Breast epithelium (tissue), 4 donors: ENCODE measurements around the gene SDCBP2. TPM values are rescaled to one million over a fixed set of nuclear protein-coding genes. Genes with fewer than 3 reads are reported as not detected.
A peak's percentile ranks its signal among the peaks of the same experiment; 100 is the strongest.

Source experiments
- DNase-seq, 2 donors: peaks; one replicate each; pipeline ENCODE4 v3.0.0-alpha.2; 2019; ENCODE audit warnings: low spot score in 2 of 2
- H3K27ac ChIP-seq, 2 donors: fragments of 200-600 bp; sonication (generic) in 1 of 2; one replicate each; pipeline ENCODE4 v1.5.1; 2016 to 2019; ENCODE audit warnings: mild to moderate bottlenecking in 1 of 2
- H3K27me3 ChIP-seq, 2 donors: fragments of 200-600 bp; sonication (generic) in 1 of 2; one replicate each; pipeline versions ENCODE4 v1.5.1 to v1.6.0; 2017 to 2019; ENCODE audit warnings: control low read depth in 1 of 2, mild to moderate bottlenecking in 1 of 2
- H3K36me3 ChIP-seq: fragments of 200-600 bp; one replicate; pipeline ENCODE4 v1.5.1; 2019
- H3K4me1 ChIP-seq, 2 donors: fragments of 200-600 bp; sonication (generic); one replicate each; pipeline ENCODE4 v1.5.1; 2016 to 2019; ENCODE audit warnings: control low read depth in 1 of 2
- H3K4me3 ChIP-seq, 3 donors: fragments of 200-600 bp; sonication (generic); 1 replicate in 2 of 3; 2 replicates in 1 of 3; pipeline ENCODE4 v1.5.1; 2016 to 2019; ENCODE audit warnings: mild to moderate bottlenecking in 3 of 3, moderate library complexity in 2 of 3
- H3K9me3 ChIP-seq, 2 donors: fragments of 200-600 bp; sonication (generic) in 1 of 2; one replicate each; pipeline ENCODE4 v1.5.1; 2016 to 2019; ENCODE audit warnings: control low read depth in 1 of 2
- CTCF ChIP-seq, 3 donors: fragments of 450-650 bp; IDR thresholded peaks; one replicate each; pipeline ENCODE4 v1.5.1; 2016 to 2017; ENCODE audit warnings: antibody characterized with exemption in 3 of 3, mild to moderate bottlenecking in 3 of 3, moderate library complexity in 3 of 3
- POLR2A ChIP-seq: fragments of 450-650 bp; IDR thresholded peaks from one replicate; pipeline ENCODE4 v1.6.1; 2016; ENCODE audit warnings: antibody characterized with exemption, mild to moderate bottlenecking, moderate library complexity
- POLR2AphosphoS5 ChIP-seq, 3 donors: sonication (generic); formaldehyde crosslinking; IDR thresholded peaks; one replicate each; pipeline ENCODE4 v1.6.1; 2017; ENCODE audit warnings: antibody characterized with exemption in 3 of 3
- intact Hi-C: fragments of 100-400 bp; cut with DNase I; formaldehyde crosslinking; loops from one replicate; pipeline ENCODE4 v1.15.1; 2023; ENCODE audit warnings: low total_unique reads
- total RNA-seq, 3 donors: library from RNA; depleted of rRNA; stranded (reverse); fragments of >200 nt; gene quantifications; one replicate each; pipeline ENCODE4 v1.1.0, GENCODE V29; 2016

SDCBP2 gene
- total RNA-seq, 3 donors from 2014 or later = 5.0 to 10.8 (median 9.8) TPM

- Histone ChIP-seq H3K27me3 (no peaks in the 10 kb centered on the region), H3K9me3 (no peaks in the 10 kb centered on the region), H3K4me1 (peaks cover 3 to 6% of the 10 kb centered on the region in 2 donors), H3K36me3 (no peaks in the 10 kb centered on the region), H3K4me3 (no peak overlapping the region), H3K27ac (no peak overlapping the region)
- no peak for DNase-seq
- intact Hi-C loops = loop anchor here (5.0 kb wide), 1 partner anchor 720 kb away; no protein-coding TSS in a partner anchor
- TF ChIP-seq POLR2A (no peak), CTCF (IDR thresholded peaks at IDR 0.05) (no peak), POLR2AphosphoS5 (IDR thresholded peaks at IDR 0.05) (no peak)
Observed at GRCh38 chr20:1312308-1312707, 16.6 kb downstream of the SDCBP2 start.

GRCh38 chr20:1310506-1311190, 18.3 kb downstream of the SDCBP2 start:
- intact Hi-C loops = loop anchor here (5.0 kb wide), 1 partner anchor 718 kb away; no protein-coding TSS in a partner anchor
- Histone ChIP-seq H3K4me3 (no peak overlapping the region), H3K9me3 (no peaks in the 10 kb centered on the region), H3K27me3 (no peaks in the 10 kb centered on the region), H3K36me3 (no peaks in the 10 kb centered on the region), H3K27ac (no peak overlapping the region), H3K4me1 (peaks cover 3 to 6% of the 10 kb centered on the region in 2 donors)
- no peak for TF ChIP-seq POLR2A
- no peak for TF ChIP-seq POLR2AphosphoS5 (IDR thresholded peaks at IDR 0.05)
- no peak for TF ChIP-seq CTCF (IDR thresholded peaks at IDR 0.05)
- no peak for DNase-seq

GRCh38 chr20:1310071-1310470, 18.9 kb downstream of the SDCBP2 start:
- intact Hi-C loops = loop anchor here (5.0 kb wide), 1 partner anchor 718 kb away; no protein-coding TSS in a partner anchor

GRCh38 chr20:1309439-1309847, 19.5 kb downstream of the SDCBP2 start:
- no peak for DNase-seq
- Histone ChIP-seq H3K4me1 (peaks cover 3 to 6% of the 10 kb centered on the region in 2 donors), H3K27ac (no peak overlapping the region), H3K36me3 (no peaks in the 10 kb centered on the region), H3K4me3 (no peak overlapping the region), H3K9me3 (no peaks in the 10 kb centered on the region), H3K27me3 (no peaks in the 10 kb centered on the region)
- intact Hi-C loops = loop anchor here (10.0 kb wide), 1 partner anchor 135 kb away; no protein-coding TSS in a partner anchor
- TF ChIP-seq CTCF (IDR thresholded peaks at IDR 0.05) (no peak), POLR2A (no peak), POLR2AphosphoS5 (IDR thresholded peaks at IDR 0.05) (no peak)

More at GRCh38 chr20:1310071-1310470, 18.9 kb downstream of the SDCBP2 start:
- no peak overlapping the region for H3K27ac ChIP-seq
- peak in 1 of 2 donors; percentile 39 for DNase-seq
- TF ChIP-seq CTCF (IDR thresholded peaks at IDR 0.05) = no peak
- TF ChIP-seq POLR2AphosphoS5 (IDR thresholded peaks at IDR 0.05) = no peak
- TF ChIP-seq POLR2A = no peak
- H3K4me1 ChIP-seq = peaks cover 3 to 6% of the 10 kb centered on the region in 2 donors
- H3K9me3 ChIP-seq = no peaks in the 10 kb centered on the region
- H3K27me3 ChIP-seq = no peaks in the 10 kb centered on the region
- no peak overlapping the region for H3K4me3 ChIP-seq
- H3K36me3 ChIP-seq = no peaks in the 10 kb centered on the region

- no peak for DNase-seq
Observed at GRCh38 chr20:1308702-1309095, 20.2 kb downstream of the SDCBP2 start.

More at GRCh38 chr20:1308702-1309095, 20.2 kb downstream of the SDCBP2 start:
- H3K9me3 ChIP-seq = no peaks in the 10 kb centered on the region
- H3K27me3 ChIP-seq = no peaks in the 10 kb centered on the region
- H3K4me3 ChIP-seq = no peak overlapping the region
- H3K27ac ChIP-seq = no peak overlapping the region
- no peaks in the 10 kb centered on the region for H3K36me3 ChIP-seq
- intact Hi-C loops = loop anchor here (10.0 kb wide), 1 partner anchor 136 kb away; no protein-coding TSS in a partner anchor
- H3K4me1 ChIP-seq = peaks cover 3 to 5% of the 10 kb centered on the region in 2 donors
- TF ChIP-seq POLR2AphosphoS5 (IDR thresholded peaks at IDR 0.05) (no peak), CTCF (IDR thresholded peaks at IDR 0.05) (no peak), POLR2A (no peak)
